ENCODE data around the gene CAMTA1. TPM values are rescaled to one million over a fixed set of nuclear protein-coding genes. Genes with fewer than 3 reads are reported as not detected.

The CAMTA1 gene
- total RNA-seq, 5 donors from 2014 or later (not counting 1 experiment from before 2014, with no cell fraction given) = 29.7 to 37.4 (median 34.6) TPM

- Mint-ChIP-seq H3K4me1 (no peaks in the 10 kb centered on the region), H3K36me3 (peaks cover 5% of the 10 kb centered on the region), H3K4me3 (no peak overlapping the region), H3K27me3 (peaks cover 8 to 12% of the 10 kb centered on the region in 2 donors), H3K27ac (no peak overlapping the region), H3K9me3 (peaks cover 0 to 10% (median 6%) of the 10 kb centered on the region in 3 donors)
- 49% methylated on average over 12 of the region's 13 CpGs for WGBS (ENCODE audit: insufficient coverage)
- H3K36me3 ChIP-seq (ENCODE audit: control insufficient read depth in 2 of 2, extremely low read depth in 1 of 2, insufficient read depth in 1 of 2, low read length in 1 of 2) = no peaks in the 10 kb centered on the region
- ATAC-seq (replicated peaks in 1 of 4) = no peak
- H3K4me1 ChIP-seq (ENCODE audit: control insufficient read depth in 1 of 2, extremely low read depth in 1 of 2, insufficient read depth in 2 of 2, low read length in 2 of 2) = no peaks in the 10 kb centered on the region
- CTCF ChIA-PET = no interaction called here
- H3K9me3 ChIP-seq = no peaks in the 10 kb centered on the region
- H3K4me3 ChIP-seq (ENCODE audit: control insufficient read depth in 1 of 2, extremely low read depth in 1 of 2, low read length in 1 of 2) = no peak overlapping the region
- peaks cover 2 to 12% of the 10 kb centered on the region in 2 experiments for H3K27me3 ChIP-seq (replicated peaks in 1 of 2; ENCODE audit: control insufficient read depth in 2 of 2, extremely low read depth in 1 of 2, insufficient read depth in 2 of 2, low read length in 1 of 2)
- POLR2A ChIA-PET = no interaction called here
- DNase-seq = no peak
- no peak overlapping the region for H3K27ac ChIP-seq (ENCODE audit: low read length)
Observed at GRCh38 chr1:7117399-7118281, 332.4 kb downstream of the CAMTA1 start.

DNA sequence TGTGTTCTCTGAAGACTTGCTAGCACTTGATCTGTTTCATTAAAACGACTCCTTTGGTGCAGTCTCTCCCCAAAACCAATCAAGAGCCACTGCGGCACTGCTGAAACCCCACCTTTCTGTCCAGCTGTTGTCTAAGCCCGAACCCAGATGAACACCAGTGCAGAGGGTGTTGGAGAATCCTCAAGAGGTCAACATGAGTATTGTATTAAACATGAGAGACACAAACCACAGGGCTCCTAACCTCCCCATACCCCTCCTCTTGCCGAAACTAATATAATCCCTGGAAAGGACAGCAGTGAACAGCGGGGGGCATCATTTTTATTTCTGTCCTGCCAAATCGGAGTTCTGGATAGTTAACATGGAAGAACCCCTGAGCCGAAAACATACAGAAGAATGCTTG lies 333.9 kb downstream of the CAMTA1 start:
- POLR2A ChIA-PET = no interaction called here
- H3K27ac Mint-ChIP-seq = no peak overlapping the region
- Histone ChIP-seq H3K4me3 (ENCODE audit: control insufficient read depth in 1 of 2, extremely low read depth in 1 of 2, low read length in 1 of 2) (no peak overlapping the region), H3K9me3 (no peaks in the 10 kb centered on the region), H3K27ac (ENCODE audit: low read length) (no peak overlapping the region), H3K36me3 (ENCODE audit: control insufficient read depth in 2 of 2, extremely low read depth in 1 of 2, insufficient read depth in 1 of 2, low read length in 1 of 2) (no peaks in the 10 kb centered on the region), H3K4me1 (ENCODE audit: control insufficient read depth in 1 of 2, extremely low read depth in 1 of 2, insufficient read depth in 2 of 2, low read length in 2 of 2) (no peaks in the 10 kb centered on the region), H3K27me3 (replicated peaks in 1 of 2; ENCODE audit: control insufficient read depth in 2 of 2, extremely low read depth in 1 of 2, insufficient read depth in 2 of 2, low read length in 1 of 2) (peaks cover 2 to 9% of the 10 kb centered on the region in 2 experiments)
- DNase-seq (no peak), ATAC-seq (replicated peaks in 1 of 4) (no peak)
- CTCF ChIA-PET = interaction anchor here in 1 of 2 donors (0.6 kb wide), 1 partner anchor 16 kb away, joined by 3 read pairs; no protein-coding TSS in a partner anchor
- H3K4me1 Mint-ChIP-seq = no peaks in the 10 kb centered on the region
- 72% methylated on average over 3 of the region's 7 CpGs for WGBS (ENCODE audit: insufficient coverage)
- H3K36me3 Mint-ChIP-seq = peaks cover 5% of the 10 kb centered on the region
- peaks cover 5 to 6% of the 10 kb centered on the region in 2 donors for H3K27me3 Mint-ChIP-seq
- H3K4me3 Mint-ChIP-seq = no peak overlapping the region
- H3K9me3 Mint-ChIP-seq = peaks cover 0 to 7% (median 6%) of the 10 kb centered on the region in 3 donors

GRCh38 chr1:7120863-7121621 lies 335.8 kb downstream of the CAMTA1 start:
- Mint-ChIP-seq H3K4me1 (no peaks in the 10 kb centered on the region), H3K27me3 (peaks cover 5 to 6% of the 10 kb centered on the region in 2 donors), H3K27ac (no peak overlapping the region), H3K9me3 (peaks cover 0 to 4% (median 2%) of the 10 kb centered on the region in 3 donors), H3K4me3 (no peak overlapping the region), H3K36me3 (peaks cover 2% of the 10 kb centered on the region)
- H3K4me1 ChIP-seq (ENCODE audit: control insufficient read depth in 1 of 2, extremely low read depth in 1 of 2, insufficient read depth in 2 of 2, low read length in 2 of 2) = no peaks in the 10 kb centered on the region
- DNase-seq (no peak), ATAC-seq (replicated peaks in 1 of 4) (no peak)
- 65% methylated on average over 3 of the region's 6 CpGs for WGBS (ENCODE audit: insufficient coverage)
- H3K27ac ChIP-seq (ENCODE audit: low read length) = no peak overlapping the region
- no peaks in the 10 kb centered on the region for H3K36me3 ChIP-seq (ENCODE audit: control insufficient read depth in 2 of 2, extremely low read depth in 1 of 2, insufficient read depth in 1 of 2, low read length in 1 of 2)
- POLR2A ChIA-PET = no interaction called here
- no peaks in the 10 kb centered on the region for H3K9me3 ChIP-seq
- H3K27me3 ChIP-seq (replicated peaks in 1 of 2; ENCODE audit: control insufficient read depth in 2 of 2, extremely low read depth in 1 of 2, insufficient read depth in 2 of 2, low read length in 1 of 2) = peaks cover 0 to 9% of the 10 kb centered on the region in 2 experiments
- CTCF ChIA-PET = no interaction called here
- H3K4me3 ChIP-seq (ENCODE audit: control insufficient read depth in 1 of 2, extremely low read depth in 1 of 2, low read length in 1 of 2) = no peak overlapping the region

GRCh38 chr1:7121622-7121988 lies 336.4 kb downstream of the CAMTA1 start:
- WGBS (ENCODE audit: insufficient coverage) = 87% methylated on average over 4 of the region's 7 CpGs
- Histone ChIP-seq H3K4me1 (ENCODE audit: control insufficient read depth in 1 of 2, extremely low read depth in 1 of 2, insufficient read depth in 2 of 2, low read length in 2 of 2) (no peaks in the 10 kb centered on the region), H3K36me3 (ENCODE audit: control insufficient read depth in 2 of 2, extremely low read depth in 1 of 2, insufficient read depth in 1 of 2, low read length in 1 of 2) (no peaks in the 10 kb centered on the region), H3K27ac (ENCODE audit: low read length) (no peak overlapping the region), H3K27me3 (replicated peaks in 1 of 2; ENCODE audit: control insufficient read depth in 2 of 2, extremely low read depth in 1 of 2, insufficient read depth in 2 of 2, low read length in 1 of 2) (peaks cover 0 to 9% of the 10 kb centered on the region in 2 experiments), H3K9me3 (no peaks in the 10 kb centered on the region), H3K4me3 (ENCODE audit: control insufficient read depth in 1 of 2, extremely low read depth in 1 of 2, low read length in 1 of 2) (no peak overlapping the region)
- no peak for ATAC-seq (replicated peaks in 1 of 4)
- Mint-ChIP-seq H3K27ac (no peak overlapping the region), H3K4me3 (no peak overlapping the region), H3K36me3 (no peaks in the 10 kb centered on the region), H3K9me3 (no peaks in the 10 kb centered on the region), H3K4me1 (no peaks in the 10 kb centered on the region), H3K27me3 (peaks cover 5 to 6% of the 10 kb centered on the region in 2 donors)
- ChIA-PET POLR2A (no interaction called here), CTCF (no interaction called here)
- DNase-seq = no peak

DNA sequence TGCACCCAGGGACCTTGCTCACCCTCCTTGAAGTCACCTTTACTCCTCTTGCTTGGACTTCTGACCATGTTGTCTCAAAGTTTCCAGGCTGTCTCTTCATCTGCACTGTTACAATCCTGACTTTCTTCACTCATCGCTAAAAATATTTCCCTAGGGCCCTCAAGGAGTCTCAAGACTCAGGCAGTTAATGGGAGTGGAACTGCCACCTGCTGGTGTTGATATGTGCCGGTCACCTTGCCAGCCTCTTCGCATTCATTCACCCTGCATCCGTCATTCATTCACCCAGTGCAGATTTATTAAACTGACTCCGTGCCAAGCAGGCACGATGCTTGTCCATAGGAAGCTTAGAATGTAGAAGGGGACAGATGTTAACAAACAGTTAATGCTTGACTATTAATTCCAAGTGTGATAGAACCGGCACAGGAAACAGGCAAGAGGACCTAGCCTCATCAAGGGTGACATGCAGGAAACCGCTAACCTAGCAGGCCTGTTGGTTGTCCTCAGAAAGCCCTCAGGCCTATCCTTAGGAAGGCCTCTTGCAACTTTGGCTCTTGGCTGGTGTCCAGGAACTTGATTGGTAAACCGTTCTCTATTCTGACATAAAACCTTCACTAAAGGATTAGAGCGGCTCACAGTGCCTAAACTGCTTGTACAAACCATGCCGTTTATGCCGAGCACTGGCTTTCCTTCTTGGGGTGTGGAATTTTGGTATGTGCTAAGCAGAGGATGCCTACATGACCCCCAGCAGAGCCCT lies 342.2 kb downstream of the CAMTA1 start:
- H3K27ac ChIP-seq (ENCODE audit: low read length) = no peak overlapping the region
- Mint-ChIP-seq H3K4me3 (no peak overlapping the region), H3K27me3 (peaks cover 13 to 23% of the 10 kb centered on the region in 2 donors), H3K9me3 (peaks cover 0 to 7% (median 0%) of the 10 kb centered on the region in 3 donors), H3K4me1 (no peaks in the 10 kb centered on the region), H3K27ac (no peak overlapping the region), H3K36me3 (no peaks in the 10 kb centered on the region)
- no peak overlapping the region for H3K4me3 ChIP-seq (ENCODE audit: control insufficient read depth in 1 of 2, extremely low read depth in 1 of 2, low read length in 1 of 2)
- DNase-seq (no peak), ATAC-seq (replicated peaks in 1 of 4) (no peak)
- POLR2A ChIA-PET = no interaction called here
- no peaks in the 10 kb centered on the region for H3K9me3 ChIP-seq
- H3K36me3 ChIP-seq (ENCODE audit: control insufficient read depth in 2 of 2, extremely low read depth in 1 of 2, insufficient read depth in 1 of 2, low read length in 1 of 2) = no peaks in the 10 kb centered on the region
- peaks cover 0 to 13% of the 10 kb centered on the region in 2 experiments for H3K27me3 ChIP-seq (replicated peaks in 1 of 2; ENCODE audit: control insufficient read depth in 2 of 2, extremely low read depth in 1 of 2, insufficient read depth in 2 of 2, low read length in 1 of 2)
- 0% methylated on average over 2 of the region's 12 CpGs for WGBS (ENCODE audit: insufficient coverage)
- no peaks in the 10 kb centered on the region for H3K4me1 ChIP-seq (ENCODE audit: control insufficient read depth in 1 of 2, extremely low read depth in 1 of 2, insufficient read depth in 2 of 2, low read length in 2 of 2)
- CTCF ChIA-PET = no interaction called here

DNA sequence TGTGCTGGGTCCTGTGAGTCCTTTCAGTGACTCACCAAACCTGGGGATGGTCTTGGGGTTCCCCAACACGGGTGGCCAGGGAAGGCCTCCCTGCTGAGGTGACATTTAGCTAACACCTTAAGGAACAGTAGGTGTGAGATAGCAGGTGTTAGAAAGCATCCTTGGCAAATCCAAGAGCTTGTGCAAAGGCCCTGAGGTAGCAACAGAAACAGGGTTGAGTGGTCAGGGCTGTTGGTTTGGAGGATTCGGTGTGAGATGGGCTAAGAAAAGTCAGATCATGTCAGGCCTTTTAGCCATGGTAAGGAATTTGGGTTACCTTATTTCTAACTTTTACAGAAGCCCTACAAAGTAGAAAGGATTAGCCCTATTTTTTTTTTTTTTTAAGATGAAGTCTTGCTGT lies 343.0 kb downstream of the CAMTA1 start:
- peaks cover 0 to 13% of the 10 kb centered on the region in 2 experiments for H3K27me3 ChIP-seq (replicated peaks in 1 of 2; ENCODE audit: control insufficient read depth in 2 of 2, extremely low read depth in 1 of 2, insufficient read depth in 2 of 2, low read length in 1 of 2)
- Mint-ChIP-seq H3K9me3 (peaks cover 0 to 7% (median 0%) of the 10 kb centered on the region in 3 donors), H3K4me1 (no peaks in the 10 kb centered on the region), H3K27ac (no peak overlapping the region), H3K36me3 (no peaks in the 10 kb centered on the region), H3K4me3 (no peak overlapping the region), H3K27me3 (peaks cover 12 to 23% of the 10 kb centered on the region in 2 donors)
- H3K27ac ChIP-seq (ENCODE audit: low read length) = no peak overlapping the region
- ATAC-seq (replicated peaks in 1 of 4) = no peak
- H3K9me3 ChIP-seq = no peaks in the 10 kb centered on the region
- H3K4me1 ChIP-seq (ENCODE audit: control insufficient read depth in 1 of 2, extremely low read depth in 1 of 2, insufficient read depth in 2 of 2, low read length in 2 of 2) = no peaks in the 10 kb centered on the region
- H3K4me3 ChIP-seq (ENCODE audit: control insufficient read depth in 1 of 2, extremely low read depth in 1 of 2, low read length in 1 of 2) = no peak overlapping the region
- ChIA-PET CTCF (no interaction called here), POLR2A (no interaction called here)
- WGBS (ENCODE audit: insufficient coverage) = 78% methylated on average over 1 of the region's 2 CpGs
- DNase-seq = no peak
- no peaks in the 10 kb centered on the region for H3K36me3 ChIP-seq (ENCODE audit: control insufficient read depth in 2 of 2, extremely low read depth in 1 of 2, insufficient read depth in 1 of 2, low read length in 1 of 2)

Data from T-cell (primary cell).